ENCODE results near the gene GPC4. TPM values are rescaled to one million over a fixed set of nuclear protein-coding genes. Genes with fewer than 3 reads are reported as not detected.

GPC4 gene
- total and polyA plus RNA-seq, 9 of the 15 experiments (the other 6 are each of a cell fraction or from before 2014, with no cell fraction given): 0.11 TPM; not detected in 8

- Histone ChIP-seq H3K4me3 (no peak overlapping the region), H3K9me3 (replicated peaks; ENCODE audit: control insufficient read depth, insufficient read depth, low read depth, low read length) (no peaks in the 10 kb centered on the region), H3K79me2 (ENCODE audit: control insufficient read depth, insufficient read depth, low read length) (no peaks in the 10 kb centered on the region), H4K20me1 (replicated peaks; ENCODE audit: control insufficient read depth, insufficient read depth, low read length) (no peaks in the 10 kb centered on the region), H3K9ac (ENCODE audit: insufficient read depth in 1 of 2, low read depth in 2 of 2, low read length in 2 of 2) (no peak overlapping the region), H3K27ac (ENCODE audit: extremely low read depth, low read depth, low read length) (no peak overlapping the region), H3K27me3 (ENCODE audit: control insufficient read depth in 2 of 2, insufficient read depth in 2 of 2, low read length in 2 of 2) (no peaks in the 10 kb centered on the region), H3K4me2 (ENCODE audit: insufficient read depth, low read length) (no peak overlapping the region), H3K9me1 (ENCODE audit: control insufficient read depth, insufficient read depth, low read length) (no peaks in the 10 kb centered on the region), H2AFZ (ENCODE audit: low read depth, low read length) (no peak overlapping the region), H3K36me3 (ENCODE audit: control insufficient read depth, insufficient read depth, low read length) (no peaks in the 10 kb centered on the region), H3K4me1 (replicated peaks in 1 of 2; ENCODE audit: control insufficient read depth in 2 of 2, insufficient read depth in 2 of 2, low read length in 2 of 2) (no peaks in the 10 kb centered on the region; a peak in 1 of 5 replicates)
- DNase-seq (ENCODE audit: extremely low read depth in 1 of 4, low spot score in 3 of 4) (no peak), FAIRE-seq (no peak), ATAC-seq (no peak)
- in situ Hi-C loops (cut with MboI) (no loop called here), intact Hi-C loops (cut with micrococcal nuclease) (no loop called here)
- TF ChIP-seq ZNF696 (CRISPR knock-in tag; conservative IDR thresholded peaks at IDR 0.05) (no peak), HEY1 (CRISPR knock-in tag; IDR thresholded peaks at IDR 0.05; ENCODE audit: borderline replicate concordance) (no peak), TEAD4 (IDR thresholded peaks at IDR 0.05; ENCODE audit: low read length) (no peak), TEAD4 (CRISPR knock-in tag; IDR thresholded peaks at IDR 0.05; ENCODE audit: borderline replicate concordance) (no peak), ZNF398 (CRISPR knock-in tag; IDR thresholded peaks at IDR 0.05) (no peak), CSDE1 (IDR thresholded peaks at IDR 0.05) (no peak), ZNF395 (CRISPR knock-in tag; IDR thresholded peaks at IDR 0.05) (no peak), ZHX1 (conservative IDR thresholded peaks at IDR 0.05; ENCODE audit: low read length) (no peak), RB1 (IDR thresholded peaks at IDR 0.05; ENCODE audit: low read depth) (no peak), DMBX1 (CRISPR knock-in tag; IDR thresholded peaks at IDR 0.05; ENCODE audit: borderline replicate concordance) (no peak), CTCFL (IDR thresholded peaks at IDR 0.05; ENCODE audit: borderline replicate concordance, insufficient read depth, low read depth, low read length, poor library complexity, severe bottlenecking) (no peak), PURB (CRISPR knock-in tag; IDR thresholded peaks at IDR 0.05; ENCODE audit: low read depth) (no peak), EP400 (IDR thresholded peaks at IDR 0.05) (no peak)
- no TSS peak for BruUV-seq (replicated peaks)
- ChIA-PET POLR2A (no interaction called here), CTCF (ENCODE audit: low intra/inter-chr PET ratio) (no interaction called here)
- whole genome bisulfite sequencing (ENCODE audit: insufficient coverage, low coverage, missing lambda C conversion rate): 4% methylated on average over 3 of the region's 4 CpGs
These were observed 125.2 kb downstream of the GPC4 start for GRCh38 chrX:133290076-133290475.

All from K562 (cell line).